Endothelial cell of umbilical vein (primary cell): ENCODE results near the gene ALDH1A2. TPM values are rescaled to one million over a fixed set of nuclear protein-coding genes. Genes with fewer than 3 reads are reported as not detected.

ENCODE experiments used
- BruUV-seq: library from RNA; stranded (reverse); fragments of 400-500 nt; replicated peaks from 2 replicates; lab custom pipeline; 2021; lab: Mats Ljungman, UMichigan
- CTCF ChIA-PET: fragments of 300-600, 350-600 bp; sonication (Branson Sonifier 250); formaldehyde crosslinking; loops from one replicate; lab custom pipeline; 2021; ENCODE audit warnings: antibody characterized with exemption, inconsistent platforms; lab: Charles Lee
- POLR2A ChIA-PET: fragments of 300-600, 350-600 bp; sonication (Branson Sonifier 250); formaldehyde crosslinking; loops from one replicate; lab custom pipeline; 2021; ENCODE audit warnings: antibody characterized with exemption, inconsistent platforms; lab: Charles Lee
- DNase-seq: peaks from one replicate; pipeline ENCODE4 v3.0.0-alpha.2; 2011; ENCODE audit warnings: low read depth, low spot score
- FAIRE-seq: peaks from 2 replicates; lab custom pipeline; 2011; peaks lifted over from hg19 to GRCh38; lab: Jason Lieb, UNC
- H2AFZ ChIP-seq: 2 replicates; pipeline ENCODE4 v1.6.0; 2012; ENCODE audit warnings: low read depth, low read length, control low read depth, inconsistent platforms
- H3K27ac ChIP-seq: 2 replicates; pipeline ENCODE4 v1.5.1; 2011; ENCODE audit warnings: low read depth, mild to moderate bottlenecking, control low read depth, low read length, moderate library complexity; ENCODE audit not compliant: insufficient read depth
- H3K27me3 ChIP-seq, 2 experiments: 2 replicates each; pipeline versions ENCODE4 v1.6.0 to v1.6.1; 2011; ENCODE audit warnings: low read length in 2 of 2, mixed read lengths in 1 of 2; ENCODE audit not compliant: control insufficient read depth in 2 of 2, insufficient read depth in 2 of 2
- H3K36me3 ChIP-seq, 2 experiments: 2 replicates in 1 of 2; 3 replicates in 1 of 2; pipeline ENCODE4 v1.5.1; 2011; ENCODE audit warnings: low read length in 2 of 2, mild to moderate bottlenecking in 1 of 2, moderate library complexity in 1 of 2; ENCODE audit not compliant: control insufficient read depth in 2 of 2, insufficient read depth in 2 of 2; ENCODE audit errors: extremely low read depth in 1 of 2
- H3K4me1 ChIP-seq: 3 replicates; pipeline ENCODE4 v1.5.1; 2011; ENCODE audit warnings: mild to moderate bottlenecking, low read length; ENCODE audit not compliant: control insufficient read depth, insufficient read depth; ENCODE audit errors: extremely low read depth
- H3K4me2 ChIP-seq: 2 replicates; pipeline ENCODE4 v1.6.1; 2011; ENCODE audit warnings: low read length, control low read depth, mixed read lengths; ENCODE audit not compliant: insufficient read depth
- H3K4me3 ChIP-seq, 3 experiments: fragments of 200-600 bp in 1 of 3; sonication (generic), shearing (Covaris generic) in 1 of 3; replicated peaks in 1 of 3; 2 replicates each; pipeline ENCODE4 v1.5.1; 2011 to 2016; ENCODE audit warnings: control low read depth in 3 of 3, low read length in 3 of 3, mild to moderate bottlenecking in 2 of 3, inconsistent platforms in 1 of 3, low read depth in 1 of 3, moderate library complexity in 1 of 3; ENCODE audit not compliant: insufficient read depth in 1 of 3
- H3K79me2 ChIP-seq: 2 replicates; pipeline ENCODE4 v1.6.0; 2012; ENCODE audit warnings: low read length, inconsistent platforms; ENCODE audit not compliant: control insufficient read depth, insufficient read depth
- H3K9ac ChIP-seq: replicated peaks from 2 replicates; pipeline ENCODE3; 2011; ENCODE audit warnings: low read length, control low read depth; ENCODE audit not compliant: insufficient read depth; ENCODE audit errors: extremely low read depth
- H3K9me1 ChIP-seq: replicated peaks from 3 replicates; pipeline ENCODE4 v1.6.0; 2011; ENCODE audit warnings: mild to moderate bottlenecking, low read length; ENCODE audit not compliant: control insufficient read depth, insufficient read depth; ENCODE audit errors: extremely low read depth
- H3K9me3 ChIP-seq: replicated peaks from 2 replicates; pipeline ENCODE4 v1.5.1; 2012; ENCODE audit warnings: low read length, inconsistent platforms; ENCODE audit not compliant: control insufficient read depth, insufficient read depth
- H4K20me1 ChIP-seq: replicated peaks from 2 replicates; pipeline ENCODE3; 2011; ENCODE audit warnings: mild to moderate bottlenecking, low read length; ENCODE audit not compliant: control insufficient read depth, insufficient read depth; ENCODE audit errors: extremely low read depth
- EZH2 ChIP-seq: IDR thresholded peaks from 2 replicates; pipeline ENCODE4 v1.6.1; 2012; ENCODE audit warnings: borderline replicate concordance, low read depth, mild to moderate bottlenecking, moderate library complexity, low read length, inconsistent platforms; ENCODE audit not compliant: severe bottlenecking
- FOS ChIP-seq: IDR thresholded peaks from 2 replicates; pipeline ENCODE4 v1.6.1; 2011; ENCODE audit warnings: mild to moderate bottlenecking, low read length, moderate library complexity, borderline replicate concordance; ENCODE audit not compliant: insufficient read depth
- GATA2 ChIP-seq: IDR thresholded peaks from 2 replicates; pipeline ENCODE4 v1.7.0; 2011; ENCODE audit warnings: low read depth, mild to moderate bottlenecking, moderate library complexity, mixed read lengths, low read length; ENCODE audit not compliant: insufficient read length, insufficient read depth
- JUN ChIP-seq: IDR thresholded peaks from 2 replicates; pipeline ENCODE4 v1.6.1; 2011; ENCODE audit warnings: borderline replicate concordance, low read depth; ENCODE audit not compliant: insufficient read length, insufficient read depth
- MYC ChIP-seq: IDR thresholded peaks from one replicate; pipeline ENCODE4 v1.6.1; 2011; ENCODE audit warnings: mild to moderate bottlenecking, low read depth, low read length
- POLR2A ChIP-seq: IDR thresholded peaks from 2 replicates; pipeline ENCODE4 v1.6.1; 2012; ENCODE audit warnings: low read depth, mild to moderate bottlenecking, control low read depth, low read length
- POLR2AphosphoS5 ChIP-seq: IDR thresholded peaks from 2 replicates; pipeline ENCODE4 v1.6.1; 2012; ENCODE audit warnings: low read depth, mild to moderate bottlenecking, control low read depth, low read length, moderate library complexity; ENCODE audit not compliant: insufficient read depth
- dilution Hi-C: fragments of 300-500 bp; cut with MboI; formaldehyde crosslinking; loops from one replicate; pipeline ENCODE4 v1.15.0; 2019; ENCODE audit warnings: low sequenced_read_pairs; ENCODE audit not compliant: extremely low pct_ligation_motif_present
- intact Hi-C: fragments of 100-400 bp; cut with micrococcal nuclease; formaldehyde crosslinking; loops from one replicate; pipeline ENCODE4 v1.10.0; 2022
- polyA plus RNA-seq, 4 experiments: library from polyadenylated mRNA; depleted of rRNA in 3 of 4; stranded (reverse) in 3 of 4; unstranded in 1 of 4; fragments of >200 nt; gene quantifications; 2 replicates each; pipeline versions ENCODE4 v1.2.1 to v1.2.3, GENCODE V29; 2011 to 2012; ENCODE audit warnings: missing spikeins in 1 of 4
- total RNA-seq: library from RNA; stranded (reverse); gene quantifications from 2 replicates; pipeline ENCODE4 v1.2.3, GENCODE V29; 2021
- TF ChIP-seq, protein P1 (sequence below): IDR thresholded peaks from 2 replicates; pipeline ENCODE4 v1.6.1; 2011; ENCODE audit not compliant: insufficient read depth, insufficient read length
- TF ChIP-seq, protein P2 (sequence below), 2 donors: IDR thresholded peaks; 1 replicate in 1 of 2; 2 replicates in 1 of 2; pipeline ENCODE4 v1.5.1; 2011; ENCODE audit warnings: low read length in 2 of 2, mild to moderate bottlenecking in 2 of 2, moderate library complexity in 2 of 2, control low read depth in 1 of 2, inconsistent platforms in 1 of 2, low read depth in 1 of 2; ENCODE audit not compliant: insufficient read depth in 1 of 2; ENCODE audit errors: extremely low read depth in 1 of 2

The ALDH1A2 gene
- total and polyA plus RNA-seq, 2 donors (not counting 3 experiments of a cell fraction or from before 2014, with no cell fraction given) = 16.3 to 34.9 TPM

DNA sequence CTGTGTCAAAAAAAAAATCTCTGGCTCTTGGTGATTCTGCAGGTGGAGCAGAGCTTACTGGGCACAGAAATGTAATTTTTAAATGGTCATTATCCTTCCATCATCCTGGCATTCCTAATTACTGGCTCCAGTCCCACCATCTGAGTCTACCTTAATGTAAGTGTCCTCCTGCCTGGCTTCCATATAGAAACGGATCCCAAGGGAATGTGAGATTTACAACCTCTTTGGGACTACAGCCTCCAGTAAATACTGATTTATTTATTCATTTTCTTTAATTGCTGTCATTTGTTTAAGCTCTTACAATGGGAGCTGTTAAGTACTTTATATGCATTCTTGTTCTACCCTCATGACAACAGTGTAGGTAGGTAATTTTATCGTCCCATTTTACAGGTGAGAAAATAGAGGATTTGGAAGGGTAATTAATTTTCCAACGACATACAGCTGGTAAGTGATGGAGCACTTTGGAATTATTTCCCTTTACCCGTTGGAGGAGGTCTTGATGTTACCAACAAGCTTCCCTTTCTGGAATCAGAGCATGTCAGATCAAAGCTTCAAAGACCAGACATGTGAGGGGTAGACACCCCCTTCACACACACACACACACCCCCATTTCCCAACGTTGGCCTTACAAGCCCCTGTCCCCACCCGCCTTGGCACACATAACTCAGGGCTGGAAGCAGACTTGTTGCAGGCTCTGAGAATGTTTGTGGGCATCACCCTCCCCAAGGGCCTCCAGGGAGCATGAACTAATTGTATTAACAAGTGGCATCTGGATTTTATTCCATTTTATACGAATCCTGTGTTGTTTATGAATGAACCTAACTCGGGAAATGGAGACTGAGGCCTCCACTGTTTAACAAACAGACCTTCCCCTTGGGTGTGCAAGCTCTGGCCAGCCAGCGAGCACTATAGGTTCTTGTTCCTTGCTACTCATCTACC, 116.9 kb downstream of the ALDH1A2 start:
- CTCF ChIA-PET = interaction anchor here (1.0 to 2.1 kb wide), 4 partner anchors 16 to 197 kb away, joined by 4 to 6 read pairs (median 4); no protein-coding TSS in a partner anchor
- Histone ChIP-seq H3K79me2 (no peaks in the 10 kb centered on the region), H3K9me1 (no peaks in the 10 kb centered on the region), H3K4me1 (peaks cover 6% of the 10 kb centered on the region), H3K27me3 (no peaks in the 10 kb centered on the region), H3K4me3 (no peak overlapping the region), H2AFZ (no peak overlapping the region), H3K27ac (no peak overlapping the region), H3K4me2 (no peak overlapping the region), H3K9me3 (no peaks in the 10 kb centered on the region), H4K20me1 (no peaks in the 10 kb centered on the region), H3K9ac (no peak overlapping the region), H3K36me3 (no peaks in the 10 kb centered on the region)
- TF ChIP-seq POLR2A (no peak), JUN (no peak), POLR2AphosphoS5 (no peak), GATA2 (no peak), MYC (no peak), FOS (no peak), EZH2 (no peak)
- TF ChIP-seq, protein P1, sequence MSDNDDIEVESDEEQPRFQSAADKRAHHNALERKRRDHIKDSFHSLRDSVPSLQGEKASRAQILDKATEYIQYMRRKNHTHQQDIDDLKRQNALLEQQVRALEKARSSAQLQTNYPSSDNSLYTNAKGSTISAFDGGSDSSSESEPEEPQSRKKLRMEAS = no peak
- TF ChIP-seq, protein P2, sequence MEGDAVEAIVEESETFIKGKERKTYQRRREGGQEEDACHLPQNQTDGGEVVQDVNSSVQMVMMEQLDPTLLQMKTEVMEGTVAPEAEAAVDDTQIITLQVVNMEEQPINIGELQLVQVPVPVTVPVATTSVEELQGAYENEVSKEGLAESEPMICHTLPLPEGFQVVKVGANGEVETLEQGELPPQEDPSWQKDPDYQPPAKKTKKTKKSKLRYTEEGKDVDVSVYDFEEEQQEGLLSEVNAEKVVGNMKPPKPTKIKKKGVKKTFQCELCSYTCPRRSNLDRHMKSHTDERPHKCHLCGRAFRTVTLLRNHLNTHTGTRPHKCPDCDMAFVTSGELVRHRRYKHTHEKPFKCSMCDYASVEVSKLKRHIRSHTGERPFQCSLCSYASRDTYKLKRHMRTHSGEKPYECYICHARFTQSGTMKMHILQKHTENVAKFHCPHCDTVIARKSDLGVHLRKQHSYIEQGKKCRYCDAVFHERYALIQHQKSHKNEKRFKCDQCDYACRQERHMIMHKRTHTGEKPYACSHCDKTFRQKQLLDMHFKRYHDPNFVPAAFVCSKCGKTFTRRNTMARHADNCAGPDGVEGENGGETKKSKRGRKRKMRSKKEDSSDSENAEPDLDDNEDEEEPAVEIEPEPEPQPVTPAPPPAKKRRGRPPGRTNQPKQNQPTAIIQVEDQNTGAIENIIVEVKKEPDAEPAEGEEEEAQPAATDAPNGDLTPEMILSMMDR (IDR thresholded peaks at IDR 0.05; ENCODE audit: extremely low read depth in 1 of 2, insufficient read depth in 1 of 2, low read depth in 1 of 2, low read length in 2 of 2) = no peak
- intact Hi-C loops = no loop called here
- dilution Hi-C loops = no loop called here
- FAIRE-seq (no peak), DNase-seq (no peak)
- BruUV-seq = no TSS peak
- POLR2A ChIA-PET = no interaction called here
